Amygdala (tissue), 56 donors: ENCODE measurements around the gene CTDSP2.
"Not testable (repeated sequence)": the region's sequence is repeated elsewhere in the genome, so short reads cannot be mapped to it uniquely, and the experiment has no call there.

Experiments used
- DNase-seq, 56 donors: peaks; one replicate each; lab custom pipeline; 2025; lab: John Stamatoyannopoulos, UW

CTDSP2 gene, protein sequence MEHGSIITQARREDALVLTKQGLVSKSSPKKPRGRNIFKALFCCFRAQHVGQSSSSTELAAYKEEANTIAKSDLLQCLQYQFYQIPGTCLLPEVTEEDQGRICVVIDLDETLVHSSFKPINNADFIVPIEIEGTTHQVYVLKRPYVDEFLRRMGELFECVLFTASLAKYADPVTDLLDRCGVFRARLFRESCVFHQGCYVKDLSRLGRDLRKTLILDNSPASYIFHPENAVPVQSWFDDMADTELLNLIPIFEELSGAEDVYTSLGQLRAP

GRCh38 chr12:57846577-57847319 is at the start of gene CTDSP2:
Gene CTDSP2 (minus strand): TSS chr12:57846729. CDS start chr12:57846435, 294 bp downstream.
- DNase-seq, result peak; percentile 68 to 100 (median 98)

- peak in 7 of 56 donors; percentile 12 to 54 (median 35) for DNase-seq
Observed at GRCh38 chr12:57896115-57896433, 49.5 kb upstream of the CTDSP2 start.

- DNase-seq, result no peak
Observed at GRCh38 chr12:57895389-57896114, 49.0 kb upstream of the CTDSP2 start.

DNA sequence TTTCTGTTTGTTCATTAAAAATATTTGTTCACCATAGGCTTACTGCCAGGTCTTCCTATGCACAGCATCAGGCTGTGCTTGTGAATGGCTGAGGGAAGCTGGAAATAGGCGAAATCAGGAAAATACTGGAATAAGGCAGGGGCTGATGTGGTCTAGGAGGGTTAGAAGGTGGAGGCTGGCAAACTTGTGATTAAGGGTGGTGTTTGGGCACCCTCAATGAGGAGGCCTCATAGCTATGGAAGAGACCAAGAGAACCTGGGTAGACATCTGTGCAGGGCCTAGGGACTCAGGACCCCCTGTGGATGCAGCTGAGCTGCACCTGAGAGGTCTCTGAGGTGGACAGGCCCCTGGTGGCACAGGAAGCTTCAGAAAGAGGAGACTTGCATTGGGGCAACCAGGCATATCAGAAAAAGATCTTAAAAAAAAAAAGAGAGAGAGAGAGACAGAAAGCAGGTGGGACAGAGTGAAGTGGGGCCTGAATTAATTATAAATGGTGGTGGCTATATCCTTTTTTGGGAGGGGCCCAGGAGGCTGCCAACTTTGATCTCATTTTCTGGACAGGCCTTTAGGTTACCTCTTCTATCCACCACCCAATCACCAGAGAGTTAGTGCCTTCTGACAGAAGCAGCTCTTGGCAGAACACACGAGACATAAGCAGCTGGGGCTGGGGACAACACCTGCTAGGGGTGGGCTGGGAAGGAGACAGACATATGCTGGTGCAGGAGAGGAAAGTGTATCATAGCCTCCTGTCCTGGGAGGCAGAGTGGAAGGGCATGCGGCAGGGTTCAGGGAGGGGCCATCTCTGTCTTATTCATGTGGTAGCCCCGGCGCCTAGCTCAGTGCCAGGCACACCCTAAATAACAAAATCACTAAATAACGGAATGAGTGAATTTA is 48.1 kb upstream of the CTDSP2 start:
- DNase-seq, result peak in 2 of 56 donors; percentile 31 to 32

DNA sequence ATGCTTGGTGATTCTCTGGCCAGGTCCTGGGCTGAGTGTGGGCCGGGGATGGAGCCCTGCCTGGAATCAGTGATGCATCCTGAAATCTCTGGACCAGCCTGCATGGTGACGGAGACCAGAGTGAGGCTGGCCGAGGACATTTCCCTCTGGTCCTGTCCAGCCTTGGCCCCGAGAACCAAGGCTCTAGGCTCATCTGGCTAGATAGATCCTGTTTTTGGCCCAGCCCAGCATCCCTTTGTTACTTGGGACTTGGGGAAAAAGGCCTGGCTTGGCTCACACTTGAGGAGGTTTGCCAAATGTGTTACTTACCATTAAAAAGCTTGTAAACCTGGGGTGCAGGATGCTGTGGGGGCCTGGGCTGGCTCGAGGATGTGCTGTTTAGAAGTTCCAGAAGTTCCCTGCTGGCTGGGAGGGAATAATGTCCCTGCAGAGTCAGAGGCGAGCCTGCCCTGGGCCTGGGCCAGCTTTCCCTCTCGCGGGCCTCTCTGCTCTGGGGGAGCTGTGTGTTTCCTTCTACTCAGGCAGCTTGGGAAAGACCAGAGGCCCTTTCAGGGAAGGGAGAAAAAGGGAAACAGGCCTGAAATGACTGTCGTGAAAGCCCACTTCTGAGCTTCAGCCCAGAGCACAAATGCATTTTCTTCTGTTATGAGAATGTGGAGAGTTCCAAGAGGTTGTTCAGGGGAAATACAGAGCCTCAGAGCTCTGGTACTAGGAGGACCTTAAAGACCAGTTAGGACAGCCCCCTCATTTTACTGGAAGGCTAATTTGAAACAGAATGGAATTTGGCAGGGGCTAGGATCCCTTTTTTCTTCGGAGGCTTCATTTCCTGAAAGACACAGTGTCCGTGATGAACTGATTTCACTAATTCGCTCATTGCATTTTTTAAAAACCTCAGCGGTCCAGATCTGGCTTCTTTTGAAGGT is 47.2 kb upstream of the CTDSP2 start:
- DNase-seq, result peak in 54 of 56 donors; percentile 31 to 94 (median 78)

GRCh38 chr12:57892232-57892972 is 45.9 kb upstream of the CTDSP2 start:
- no peak for DNase-seq

DNA sequence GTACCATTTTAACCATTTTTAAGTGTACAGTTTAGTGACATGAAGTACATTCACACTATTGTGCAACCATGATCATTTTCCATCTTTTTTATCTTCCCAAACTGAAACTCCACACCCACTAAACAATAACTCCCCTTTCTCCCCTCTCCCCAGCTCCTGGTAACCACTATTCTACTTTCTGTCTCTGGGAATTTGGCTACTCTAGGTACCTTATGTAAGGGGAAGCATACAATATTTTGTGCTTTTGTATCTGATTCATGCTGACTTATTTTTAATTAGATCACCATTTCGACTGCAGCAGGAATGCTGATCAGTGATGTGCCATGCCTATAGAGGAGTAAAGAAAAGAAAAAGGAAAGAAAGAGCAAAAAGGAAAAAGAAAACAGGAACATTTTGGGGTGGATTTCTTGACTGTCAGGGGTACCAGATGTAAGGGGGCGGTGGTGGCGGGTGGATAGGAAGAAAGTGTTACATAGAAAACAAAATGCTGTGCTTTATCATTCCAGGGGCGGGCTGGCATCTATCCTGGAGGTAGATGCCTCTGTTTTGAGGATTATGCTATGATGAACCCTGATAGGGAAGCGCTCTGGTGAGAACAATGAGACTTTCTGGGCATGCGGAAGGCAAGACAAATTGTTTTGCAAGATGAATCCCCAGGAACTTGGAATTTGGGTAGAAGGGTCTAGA is 45.2 kb upstream of the CTDSP2 start:
- peak in 11 of 56 donors; percentile 14 to 48 (median 21) for DNase-seq

DNA sequence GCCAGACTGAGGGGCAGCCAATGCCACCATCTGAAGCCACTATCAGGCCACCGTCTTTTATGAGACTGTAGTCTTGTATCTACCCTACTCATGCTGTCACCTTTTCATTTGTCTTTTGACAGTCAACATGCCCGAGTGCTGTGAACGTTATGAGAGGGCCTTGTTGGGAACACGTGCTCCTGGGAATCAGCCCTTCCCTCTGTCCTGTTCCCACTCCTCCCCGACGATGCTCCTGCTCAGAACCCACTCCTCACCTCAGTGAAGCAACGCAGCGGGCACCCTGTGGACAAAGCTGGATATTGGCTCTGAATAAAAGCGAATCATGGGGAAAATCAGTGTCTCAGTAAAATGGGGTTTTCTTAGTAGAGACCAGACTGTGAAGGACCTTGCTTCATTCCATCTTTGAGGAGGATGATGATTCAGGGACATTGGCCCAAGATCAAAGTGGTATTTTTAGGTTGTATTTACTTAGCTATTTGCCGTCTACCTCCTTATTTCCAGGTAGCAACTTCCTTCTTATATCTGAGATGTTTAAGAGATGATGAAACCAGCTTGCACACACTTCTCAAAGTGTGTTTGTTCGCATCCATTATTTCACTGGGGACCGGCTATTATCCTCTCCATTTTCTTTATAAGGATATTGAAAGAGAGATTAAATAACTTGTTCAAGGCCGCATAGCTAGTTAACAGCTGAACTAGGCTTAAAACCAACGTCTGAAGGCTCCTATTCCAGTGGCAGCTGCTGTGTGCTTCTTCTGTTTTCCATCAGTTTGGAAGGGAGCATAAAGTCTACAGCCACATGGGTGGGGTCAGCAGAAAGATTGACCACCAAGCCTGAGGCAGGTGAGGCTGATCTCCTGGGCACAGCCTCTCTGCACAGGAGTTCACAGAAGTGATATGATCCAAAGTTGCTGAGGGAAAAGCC is 43.9 kb upstream of the CTDSP2 start:
- DNase-seq, result no peak

- DNase-seq, result peak in 10 of 56 donors; percentile 10 to 38 (median 19)
Observed at GRCh38 chr12:57889500-57889989, 43.0 kb upstream of the CTDSP2 start.

- peak in 50 of 56 donors; percentile 19 to 78 (median 55) for DNase-seq
Observed at GRCh38 chr12:57888409-57889157, 42.1 kb upstream of the CTDSP2 start.

DNA sequence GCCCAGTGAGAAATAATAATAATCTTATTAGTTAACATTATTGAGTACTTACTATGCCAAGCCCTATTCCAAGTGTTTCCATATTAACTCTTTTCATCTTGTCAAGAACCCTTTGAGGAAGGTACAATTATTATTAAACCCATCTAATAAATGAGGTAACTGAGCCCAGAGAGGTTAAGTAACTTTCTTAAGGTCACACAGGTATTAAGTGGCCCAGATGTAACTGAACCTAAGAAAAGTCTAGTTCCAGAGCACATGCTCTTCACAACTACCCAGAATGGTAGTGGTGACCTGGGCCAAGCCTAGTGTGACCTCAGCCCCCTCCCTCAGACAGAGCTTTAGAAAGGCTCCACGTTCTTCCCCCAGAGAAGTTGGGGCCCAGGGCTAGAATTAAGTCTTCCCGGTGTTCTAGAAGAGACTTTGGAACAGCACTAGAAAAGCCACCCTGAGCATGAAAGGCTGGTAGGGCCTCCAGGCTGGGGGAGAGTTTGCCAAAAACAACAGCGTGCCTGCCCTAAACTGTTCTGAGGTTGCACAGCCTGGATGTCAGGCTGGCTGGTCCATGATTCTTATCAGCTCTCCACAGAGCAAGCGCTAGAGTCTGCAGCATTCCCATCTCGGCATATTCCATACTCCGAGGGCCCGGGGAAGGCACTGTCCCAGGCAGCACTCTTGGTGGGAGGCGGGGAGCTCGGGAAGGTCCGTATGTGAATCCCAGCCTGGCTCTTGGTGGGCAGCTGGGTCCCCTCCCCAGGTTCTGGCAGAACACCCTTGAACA is 41.3 kb upstream of the CTDSP2 start:
- peak in 13 of 56 donors; percentile 11 to 69 (median 43) for DNase-seq

DNA sequence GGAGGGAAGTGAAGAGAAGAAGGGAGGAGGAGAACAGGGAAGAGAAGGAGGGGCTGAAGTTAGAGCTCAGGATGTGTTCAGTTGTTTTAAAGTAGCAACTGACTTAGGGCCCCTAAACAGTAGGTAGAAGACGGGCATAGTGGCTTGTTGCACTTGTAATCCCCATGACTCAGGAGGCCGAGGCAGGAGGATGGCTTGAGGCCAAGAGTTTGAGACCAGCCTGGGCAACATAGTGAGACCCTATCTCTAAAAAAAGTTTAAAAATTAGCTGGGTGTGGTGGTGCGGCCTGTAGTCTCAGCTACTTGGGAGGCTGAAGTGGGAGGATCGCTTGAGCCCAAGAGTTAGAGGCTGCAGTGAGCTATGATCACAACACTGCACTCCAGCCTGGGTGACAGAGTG is 40.4 kb upstream of the CTDSP2 start:
- DNase-seq, result not testable (repeated sequence)

DNA sequence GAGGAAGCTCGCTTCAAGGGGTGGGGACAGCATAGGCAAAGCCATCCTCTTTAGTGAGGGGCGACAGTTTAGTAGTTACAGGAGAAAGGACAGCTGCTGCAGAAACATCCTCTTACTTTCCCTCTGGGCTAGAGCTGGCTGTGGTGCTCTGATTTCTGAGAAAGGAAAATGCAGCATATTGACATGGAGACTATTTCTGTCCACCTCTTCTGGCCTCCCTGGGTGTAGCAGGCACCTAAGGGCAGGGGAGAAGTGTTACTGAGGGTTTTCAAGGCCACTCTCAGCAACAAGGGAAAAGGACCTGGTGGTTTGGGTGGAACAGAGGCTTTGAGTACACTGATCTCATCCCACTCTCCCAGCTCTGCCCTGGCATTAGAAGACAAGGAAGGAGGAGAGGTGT is 40.0 kb upstream of the CTDSP2 start:
- no peak for DNase-seq

DNA sequence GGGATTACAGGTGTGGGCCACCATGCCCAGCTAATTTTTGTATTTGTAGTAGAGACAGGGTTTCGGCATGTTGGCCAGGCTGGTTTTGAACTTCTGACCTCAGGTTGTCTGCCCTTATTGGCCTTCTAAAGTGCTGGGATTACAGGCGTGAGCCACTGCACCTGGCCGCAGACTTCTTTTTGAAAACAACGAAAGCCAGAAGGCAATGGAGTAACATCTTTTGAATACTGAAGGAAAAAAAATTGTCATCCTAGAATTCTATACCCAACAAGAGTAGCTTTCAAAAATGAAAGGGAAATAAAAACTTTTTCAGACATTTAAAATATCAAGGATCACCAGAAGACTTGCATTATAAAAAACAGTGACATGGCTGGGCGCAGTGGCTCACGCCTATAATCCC is 38.7 kb upstream of the CTDSP2 start:
- DNase-seq, result no peak

GRCh38 chr12:57883700-57884099 is 37.2 kb upstream of the CTDSP2 start:
- DNase-seq, result no peak
